ENCODE measurements around the gene ZNF763. TPM values are rescaled to one million over a fixed set of nuclear protein-coding genes. Genes with fewer than 3 reads are reported as not detected.
"Not testable (repeated sequence)": the region's sequence is repeated elsewhere in the genome, so short reads cannot be mapped to it uniquely, and the experiment has no call there.

The ZNF763 gene
- total RNA-seq (2014; rRNA removed; shearing (Covaris generic)): 0.33 TPM in 1 of 2 replicates, not detected in the other

DNA sequence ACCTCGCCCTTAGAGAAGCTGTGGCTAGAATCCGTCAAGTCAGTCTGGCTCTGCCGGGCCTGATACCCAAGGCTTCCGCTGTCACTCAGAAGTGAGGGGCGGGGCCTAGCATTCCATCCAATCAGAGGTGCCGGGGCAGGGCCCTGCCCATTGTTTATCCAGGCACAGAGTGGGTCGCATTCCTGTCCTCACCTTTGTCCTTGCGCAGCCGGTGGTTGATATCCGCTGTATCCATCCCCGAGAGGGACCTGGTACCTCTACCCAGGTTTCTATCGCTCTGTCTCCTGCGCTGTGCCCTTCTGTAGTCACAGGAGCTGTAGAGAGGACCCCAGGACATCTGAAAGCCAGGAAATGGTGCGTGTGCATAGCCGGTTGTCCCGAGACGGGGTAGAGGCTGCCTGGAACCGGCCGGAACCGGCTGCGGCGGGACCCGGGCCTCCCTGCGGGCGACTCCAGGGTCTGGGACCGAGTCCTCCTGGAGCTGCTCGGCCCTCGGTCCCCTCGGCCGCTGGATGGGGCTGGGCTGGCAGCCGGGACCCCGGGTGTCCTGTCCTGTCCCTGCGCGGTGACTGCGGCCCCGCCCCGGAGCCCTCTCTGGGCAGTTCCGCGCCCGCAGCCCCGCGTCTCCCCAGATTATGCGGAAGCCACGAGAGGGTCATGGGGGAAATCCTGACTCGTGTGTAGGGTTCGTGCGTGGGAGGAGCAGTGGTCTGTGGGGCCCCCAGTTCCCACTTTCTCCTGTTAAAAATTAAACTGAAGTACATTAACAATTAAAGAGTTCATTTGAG lies at the start of gene ZNF763:
TSS of gene ZNF763 (plus strand) at position 183 of the 788 bp plus-strand sequence. CDS start at position 352, 169 bp downstream.
- peak; percentile 97 for DNase-seq
- Histone ChIP-seq H3K27me3 (ENCODE audit: control insufficient read depth, insufficient read depth, low read length) (no peaks in the 10 kb centered on the region; the same call in 1 of the 2 replicates), H3K36me3 (replicated peaks; ENCODE audit: control insufficient read depth, insufficient read depth, low read length) (no peaks in the 10 kb centered on the region), H3K4me3 (ENCODE audit: insufficient read depth, low read depth, low read length) (peak within 1 kb of the TSS; percentile 53; the same call in 1 of the 2 replicates)

DNA sequence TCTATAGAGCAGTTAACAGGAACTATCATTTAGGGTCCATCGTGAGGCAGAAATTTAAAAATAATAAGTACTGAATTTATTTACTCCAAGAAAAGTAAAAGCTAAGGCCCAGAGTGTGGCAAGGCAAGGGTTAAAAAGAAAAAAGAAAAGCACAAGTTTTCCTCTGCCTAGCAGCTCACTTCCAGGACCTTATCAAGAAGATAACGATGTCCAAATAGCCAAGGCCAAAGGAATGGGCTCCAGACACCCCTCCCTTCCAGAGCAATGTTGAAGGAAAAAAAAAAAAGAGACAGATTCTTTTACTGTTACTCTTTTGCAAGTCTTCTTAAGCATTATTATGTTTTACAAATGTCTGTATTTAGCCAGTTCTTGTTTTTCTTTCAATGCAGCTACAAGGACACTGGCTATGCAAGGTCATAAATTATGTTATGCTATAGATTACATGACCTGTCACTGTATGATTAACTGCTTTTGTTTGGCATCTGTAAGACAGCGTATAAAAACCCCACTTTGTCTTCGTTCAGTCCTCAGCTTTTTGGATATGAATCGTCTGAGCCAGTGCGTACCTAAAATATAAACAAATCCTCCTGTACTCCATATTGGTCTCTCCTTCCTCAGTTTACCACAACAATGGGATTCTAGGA lies 42.9 kb upstream of the ZNF763 start:
- DNase-seq: no peak
- H3K36me3 ChIP-seq (replicated peaks; ENCODE audit: control insufficient read depth, insufficient read depth, low read length): no peaks in the 10 kb centered on the region
- H3K4me3 ChIP-seq (ENCODE audit: insufficient read depth, low read depth, low read length): no peak overlapping the region
- no peaks in the 10 kb centered on the region for H3K27me3 ChIP-seq (ENCODE audit: control insufficient read depth, insufficient read depth, low read length)

DNA sequence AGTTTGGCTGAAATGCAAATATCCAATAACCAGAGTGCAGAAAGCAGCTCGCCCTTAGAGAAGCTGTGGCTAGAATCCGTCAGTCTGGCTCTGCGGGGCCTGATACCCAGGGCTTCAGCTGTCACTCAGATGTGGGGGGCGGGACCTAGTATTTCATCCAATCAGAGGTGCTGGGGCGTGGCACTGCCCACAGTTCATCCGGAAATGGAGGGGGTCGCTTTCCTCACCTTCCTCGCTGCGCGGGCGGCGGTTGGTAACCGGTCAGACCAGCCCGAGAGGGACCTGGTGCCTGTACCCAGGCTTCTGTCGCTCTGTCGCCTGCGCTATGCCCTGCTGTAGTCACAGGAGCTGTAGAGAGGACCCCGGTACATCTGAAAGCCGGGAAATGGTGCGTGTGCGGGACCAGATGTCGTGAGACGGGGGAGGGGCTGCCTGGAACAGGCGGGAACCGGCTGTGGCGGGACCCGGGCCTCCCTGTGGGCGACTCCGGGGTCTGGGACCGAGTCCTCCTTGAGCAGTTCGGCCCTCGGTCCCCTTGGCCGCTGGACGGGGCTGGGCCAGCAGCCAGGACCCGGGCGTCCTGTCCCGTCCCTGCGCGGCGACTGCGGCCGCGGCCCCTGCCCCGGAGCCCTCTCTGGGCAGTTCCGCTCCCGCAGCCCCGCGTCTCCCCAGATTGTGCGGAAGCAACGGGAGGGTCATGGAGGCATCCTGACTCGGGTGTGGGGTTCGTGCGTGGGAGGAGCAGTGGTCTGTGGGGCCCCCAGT lies 39.8 kb upstream of the ZNF763 start, which contains the start of gene ZNF700:
TSS of gene ZNF700 (plus strand) at position 222 of the 765 bp plus-strand sequence. CDS start at position 326, 104 bp downstream.
- peak; percentile 97 for DNase-seq
- H3K27me3 ChIP-seq (ENCODE audit: control insufficient read depth, insufficient read depth, low read length): no peaks in the 10 kb centered on the region
- H3K4me3 ChIP-seq (ENCODE audit: insufficient read depth, low read depth, low read length): peak within 1 kb of the TSS; percentile 62; the same call in 1 of the 2 replicates
- H3K36me3 ChIP-seq (replicated peaks; ENCODE audit: control insufficient read depth, insufficient read depth, low read length): no peaks in the 10 kb centered on the region; the same call in 1 of the 2 replicates

DNA sequence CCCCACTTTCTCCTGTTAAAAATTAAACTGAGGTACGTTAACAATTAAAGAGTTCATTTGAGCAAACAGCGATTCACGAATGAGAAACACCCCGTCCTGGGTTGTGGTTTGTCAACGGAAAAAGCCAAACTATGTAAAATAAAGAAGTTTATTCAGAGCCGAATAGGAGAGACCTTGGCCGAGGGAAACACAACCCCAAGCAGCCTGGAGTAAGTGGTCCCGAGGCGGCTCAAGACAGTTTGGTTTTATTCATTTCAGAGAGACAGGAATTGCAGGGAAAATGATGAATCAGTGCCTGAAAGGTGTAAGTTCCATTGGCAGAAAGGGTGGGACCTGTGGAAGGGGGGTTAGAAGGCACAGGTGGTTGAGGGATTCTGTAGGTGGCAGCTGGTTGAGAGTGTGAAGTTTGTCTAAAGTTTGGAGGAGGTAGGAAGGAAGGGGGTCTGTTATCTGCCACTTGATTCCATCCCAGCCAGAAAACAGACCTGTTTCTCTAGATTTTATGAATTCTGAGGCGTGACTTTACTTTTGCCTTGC lies 39.1 kb upstream of the ZNF763 start:
- H3K36me3 ChIP-seq (replicated peaks; ENCODE audit: control insufficient read depth, insufficient read depth, low read length); H3K27me3 ChIP-seq (ENCODE audit: control insufficient read depth, insufficient read depth, low read length); DNase-seq: not testable (repeated sequence)
- peak overlapping the region; percentile 62; the same call in 1 of the 2 replicates for H3K4me3 ChIP-seq (ENCODE audit: insufficient read depth, low read depth, low read length)

DNA sequence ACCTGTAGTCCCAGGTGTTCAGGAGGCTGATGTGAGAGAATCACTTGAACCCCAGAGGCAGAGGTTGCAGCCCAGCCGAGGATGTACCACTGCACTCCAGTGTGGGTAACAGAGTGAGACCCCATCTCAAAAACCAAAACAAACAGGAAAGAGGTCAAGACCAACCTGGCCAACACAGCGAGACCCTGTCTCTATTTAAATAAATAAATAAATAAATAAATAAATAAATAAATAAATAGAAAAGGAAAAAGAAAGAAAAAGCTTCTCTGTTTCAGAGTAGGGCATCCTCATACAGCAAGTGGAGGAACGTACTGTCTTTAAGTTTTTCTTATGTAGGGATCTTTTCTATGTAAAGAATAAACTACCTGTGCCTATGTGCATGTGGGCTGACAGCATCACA lies 37.6 kb upstream of the ZNF763 start:
- no peaks in the 10 kb centered on the region; the same call in 1 of the 2 replicates for H3K36me3 ChIP-seq (replicated peaks; ENCODE audit: control insufficient read depth, insufficient read depth, low read length)
- H3K27me3 ChIP-seq (ENCODE audit: control insufficient read depth, insufficient read depth, low read length): no peaks in the 10 kb centered on the region
- no peak for DNase-seq
- no peak overlapping the region for H3K4me3 ChIP-seq (ENCODE audit: insufficient read depth, low read depth, low read length)

DNA sequence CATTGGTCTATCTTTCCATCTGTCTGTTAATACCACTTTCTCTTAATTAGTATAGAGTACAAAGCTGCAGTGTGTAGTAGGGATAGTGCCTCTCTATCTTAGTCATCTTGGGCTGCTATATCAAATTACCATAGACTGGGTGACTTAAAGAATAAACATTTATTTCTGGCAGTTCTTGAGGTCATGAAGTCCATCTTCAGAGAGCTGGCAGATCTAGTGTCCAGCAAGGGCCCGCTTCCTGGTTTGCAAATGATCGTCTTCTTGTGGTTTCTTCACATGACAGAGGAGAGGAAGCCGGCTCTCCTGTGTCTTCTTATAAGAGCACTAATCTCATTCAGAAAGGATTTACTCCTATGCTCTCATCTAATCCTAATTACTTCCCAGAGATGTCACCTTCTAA lies 33.8 kb upstream of the ZNF763 start:
- no peak for DNase-seq
- Histone ChIP-seq H3K4me3 (ENCODE audit: insufficient read depth, low read depth, low read length) (no peak overlapping the region), H3K36me3 (replicated peaks; ENCODE audit: control insufficient read depth, insufficient read depth, low read length) (no peaks in the 10 kb centered on the region; the same call in 1 of the 2 replicates), H3K27me3 (ENCODE audit: control insufficient read depth, insufficient read depth, low read length) (no peaks in the 10 kb centered on the region)

DNA sequence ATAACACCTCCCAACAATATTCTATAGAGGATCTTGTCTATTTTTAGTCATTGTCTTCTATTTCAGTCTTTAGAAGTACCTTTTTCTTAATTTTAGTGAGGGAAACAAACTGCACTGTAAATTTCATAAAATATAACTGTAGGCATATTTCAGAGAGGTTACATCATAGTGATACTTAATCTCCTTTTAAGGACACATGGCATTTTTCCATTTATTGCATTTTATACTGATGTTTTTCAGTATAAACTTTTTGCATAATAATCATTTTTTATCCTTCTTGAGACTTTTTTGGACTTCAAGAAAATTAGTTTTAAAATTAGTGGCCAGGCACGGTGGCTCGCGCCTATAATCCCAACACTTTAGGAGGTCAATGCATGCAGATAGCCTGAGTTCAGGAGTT lies 33.3 kb upstream of the ZNF763 start:
- Histone ChIP-seq H3K4me3 (ENCODE audit: insufficient read depth, low read depth, low read length) (no peak overlapping the region), H3K27me3 (ENCODE audit: control insufficient read depth, insufficient read depth, low read length) (no peaks in the 10 kb centered on the region), H3K36me3 (replicated peaks; ENCODE audit: control insufficient read depth, insufficient read depth, low read length) (no peaks in the 10 kb centered on the region; the same call in 1 of the 2 replicates)
- no peak for DNase-seq

DNA sequence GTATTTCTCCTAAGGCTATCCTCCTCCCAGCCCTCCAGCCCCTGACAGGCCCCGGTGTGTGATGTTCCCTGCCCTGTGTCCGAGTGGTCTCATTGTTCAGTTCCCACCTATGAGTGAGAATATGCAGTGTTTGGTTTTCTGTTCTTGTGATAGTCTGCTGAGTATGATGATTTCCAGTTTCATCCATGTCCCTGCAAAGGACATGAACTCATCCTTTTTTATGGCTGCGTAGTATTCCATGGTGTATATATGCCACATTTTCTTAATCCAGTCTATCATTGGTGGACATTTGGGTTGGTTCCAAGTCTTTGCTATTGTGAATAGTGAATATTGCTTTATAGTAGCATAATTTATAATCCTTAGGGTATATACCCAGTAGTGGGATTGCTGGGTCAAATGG lies 29.0 kb upstream of the ZNF763 start:
- H3K27me3 ChIP-seq (ENCODE audit: control insufficient read depth, insufficient read depth, low read length); DNase-seq; H3K4me3 ChIP-seq (ENCODE audit: insufficient read depth, low read depth, low read length); H3K36me3 ChIP-seq (replicated peaks; ENCODE audit: control insufficient read depth, insufficient read depth, low read length): not testable (repeated sequence)

DNA sequence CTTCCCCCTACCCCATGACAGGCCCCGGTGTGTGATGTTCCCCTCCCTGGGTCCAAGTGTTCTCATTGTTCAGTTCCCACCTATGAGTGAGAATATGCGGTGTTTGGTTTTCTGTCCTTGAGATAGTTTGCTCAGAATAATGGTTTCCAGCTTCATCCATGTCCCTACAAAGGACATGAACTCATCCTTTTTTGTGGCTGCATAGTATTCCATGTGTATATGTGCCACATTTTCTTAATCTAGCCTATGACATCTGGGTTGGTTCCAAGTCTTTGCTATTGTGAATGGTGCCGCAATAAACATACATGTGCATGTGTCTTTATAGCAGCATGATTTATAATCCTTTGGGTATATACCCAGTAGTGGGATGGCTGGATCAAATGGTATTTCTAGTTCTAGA lies 26.5 kb upstream of the ZNF763 start:
- DNase-seq; H3K27me3 ChIP-seq (ENCODE audit: control insufficient read depth, insufficient read depth, low read length); H3K4me3 ChIP-seq (ENCODE audit: insufficient read depth, low read depth, low read length); H3K36me3 ChIP-seq (replicated peaks; ENCODE audit: control insufficient read depth, insufficient read depth, low read length): not testable (repeated sequence)

DNA sequence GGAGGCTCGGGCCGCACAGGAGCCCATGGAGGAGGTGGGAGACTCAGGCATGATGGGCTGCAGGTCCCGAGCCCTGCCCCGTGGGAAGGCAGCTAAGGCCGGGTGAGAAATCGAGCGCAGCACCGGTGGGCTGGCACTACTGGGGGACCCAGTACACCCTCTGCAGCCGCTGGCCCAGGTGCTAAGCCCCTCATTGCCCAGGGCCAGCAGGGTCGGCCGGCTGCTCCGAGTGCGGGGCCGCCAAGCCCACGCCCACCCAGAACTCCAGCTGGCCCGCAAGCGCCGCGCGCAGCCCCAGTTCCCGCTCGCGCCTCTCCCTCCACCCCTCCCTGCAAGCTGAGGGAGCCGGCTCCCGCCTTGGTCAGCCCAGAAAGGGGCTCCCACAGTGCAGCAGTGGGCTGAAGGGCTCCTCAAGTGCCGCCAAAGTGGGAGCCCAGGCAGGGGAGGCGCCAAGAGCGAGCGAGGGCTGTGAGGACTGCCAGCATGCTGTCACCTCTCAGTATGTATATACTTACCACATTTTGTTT lies 23.4 kb upstream of the ZNF763 start:
- not testable (repeated sequence) for H3K27me3 ChIP-seq (ENCODE audit: control insufficient read depth, insufficient read depth, low read length); H3K4me3 ChIP-seq (ENCODE audit: insufficient read depth, low read depth, low read length); DNase-seq; H3K36me3 ChIP-seq (replicated peaks; ENCODE audit: control insufficient read depth, insufficient read depth, low read length)

DNA sequence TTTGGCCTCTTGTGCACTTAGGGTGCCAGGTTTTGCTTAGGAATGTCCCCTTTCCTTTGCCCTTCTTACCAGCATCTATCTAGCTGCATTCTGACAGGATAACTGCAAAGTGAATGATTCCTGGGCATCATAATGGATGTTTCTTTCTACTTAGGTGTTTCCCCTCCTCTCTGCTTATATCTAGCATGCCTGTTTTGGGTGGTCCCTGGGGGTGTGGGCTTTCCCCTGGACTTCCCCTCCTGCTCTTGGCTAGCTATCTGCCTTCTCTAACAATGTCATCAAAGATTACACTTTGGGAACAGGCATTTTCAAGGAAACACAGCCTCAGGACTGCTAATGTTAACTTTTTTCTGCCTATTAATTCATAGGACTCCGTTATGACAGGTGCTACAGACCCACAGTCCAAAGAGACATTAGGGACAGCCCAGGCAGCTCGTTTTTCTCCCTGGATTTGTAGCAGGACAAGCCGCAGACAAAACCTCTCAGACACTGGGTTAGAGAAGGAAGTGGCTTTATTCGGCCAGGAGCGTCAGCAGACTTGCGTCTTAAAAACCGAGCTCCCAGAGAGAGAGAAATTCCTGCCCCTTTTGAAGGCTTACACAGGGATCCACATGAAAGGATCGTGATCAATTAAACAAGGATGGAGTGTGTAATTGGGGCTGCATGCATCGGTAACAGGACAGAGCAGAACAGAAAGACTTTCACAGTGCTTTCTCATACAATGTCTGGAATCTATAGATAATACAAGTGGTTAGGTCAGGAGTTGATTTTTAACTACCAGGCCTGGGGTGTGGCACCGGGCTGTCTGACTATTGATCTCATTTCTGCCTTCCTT lies 22.6 kb upstream of the ZNF763 start:
- DNase-seq: no peak
- Histone ChIP-seq H3K4me3 (ENCODE audit: insufficient read depth, low read depth, low read length) (no peak overlapping the region), H3K36me3 (replicated peaks; ENCODE audit: control insufficient read depth, insufficient read depth, low read length) (no peaks in the 10 kb centered on the region; the same call in 1 of the 2 replicates), H3K27me3 (ENCODE audit: control insufficient read depth, insufficient read depth, low read length) (no peaks in the 10 kb centered on the region)

DNA sequence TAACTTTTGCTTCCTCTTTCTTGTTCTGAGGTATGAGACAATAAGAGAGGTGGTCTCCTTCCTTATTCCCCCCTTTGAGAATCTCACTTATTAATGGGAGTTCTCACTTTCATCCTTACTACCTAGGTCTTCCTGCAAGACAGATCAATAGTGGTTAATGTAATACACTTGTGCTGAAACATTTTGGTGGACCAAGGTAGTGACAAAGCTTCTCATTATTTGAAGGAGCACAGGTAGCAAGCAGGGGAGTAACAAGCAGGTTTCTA lies 22.1 kb upstream of the ZNF763 start:
- H3K4me3 ChIP-seq (ENCODE audit: insufficient read depth, low read depth, low read length): no peak overlapping the region
- DNase-seq: no peak
- H3K27me3 ChIP-seq (ENCODE audit: control insufficient read depth, insufficient read depth, low read length): no peaks in the 10 kb centered on the region
- peaks cover 5% of the 10 kb centered on the region for H3K36me3 ChIP-seq (replicated peaks; ENCODE audit: control insufficient read depth, insufficient read depth, low read length)

DNA sequence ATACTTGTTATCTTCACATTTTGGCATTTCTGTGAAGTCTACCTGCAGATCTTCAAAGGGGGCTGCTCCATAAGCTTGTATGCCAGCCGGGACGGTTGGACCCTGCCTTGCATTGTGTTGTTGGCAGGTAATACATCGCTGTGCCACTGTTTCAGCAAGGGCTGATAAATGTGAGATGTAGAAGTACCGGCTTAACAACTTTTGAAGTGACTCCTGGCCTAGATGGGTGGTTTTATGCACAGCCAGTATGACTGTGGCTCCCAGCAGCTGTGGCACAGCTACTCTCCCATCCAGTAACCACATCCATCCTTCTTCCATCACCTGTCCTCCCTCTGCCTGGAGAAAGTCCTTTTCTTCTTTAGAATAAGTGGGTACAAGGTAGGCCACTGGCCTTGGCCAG lies 20.2 kb upstream of the ZNF763 start:
- H3K27me3 ChIP-seq (ENCODE audit: control insufficient read depth, insufficient read depth, low read length): no peaks in the 10 kb centered on the region
- no peak overlapping the region for H3K4me3 ChIP-seq (ENCODE audit: insufficient read depth, low read depth, low read length)
- peaks cover 21% of the 10 kb centered on the region for H3K36me3 ChIP-seq (replicated peaks; ENCODE audit: control insufficient read depth, insufficient read depth, low read length)
- DNase-seq: no peak

All from H7 (cell line).